HG02870 (cell line): ENCODE data around the gene SUGCT.

Source experiments
- ATAC-seq: cut with Tn5 transposase; IDR thresholded peaks from one replicate; pipeline ENCODE4 v1.9.1; 2021; ENCODE audit warnings: mild to moderate bottlenecking, moderate library complexity; ENCODE audit not compliant: unreplicated experiment

The SUGCT gene

DNA sequence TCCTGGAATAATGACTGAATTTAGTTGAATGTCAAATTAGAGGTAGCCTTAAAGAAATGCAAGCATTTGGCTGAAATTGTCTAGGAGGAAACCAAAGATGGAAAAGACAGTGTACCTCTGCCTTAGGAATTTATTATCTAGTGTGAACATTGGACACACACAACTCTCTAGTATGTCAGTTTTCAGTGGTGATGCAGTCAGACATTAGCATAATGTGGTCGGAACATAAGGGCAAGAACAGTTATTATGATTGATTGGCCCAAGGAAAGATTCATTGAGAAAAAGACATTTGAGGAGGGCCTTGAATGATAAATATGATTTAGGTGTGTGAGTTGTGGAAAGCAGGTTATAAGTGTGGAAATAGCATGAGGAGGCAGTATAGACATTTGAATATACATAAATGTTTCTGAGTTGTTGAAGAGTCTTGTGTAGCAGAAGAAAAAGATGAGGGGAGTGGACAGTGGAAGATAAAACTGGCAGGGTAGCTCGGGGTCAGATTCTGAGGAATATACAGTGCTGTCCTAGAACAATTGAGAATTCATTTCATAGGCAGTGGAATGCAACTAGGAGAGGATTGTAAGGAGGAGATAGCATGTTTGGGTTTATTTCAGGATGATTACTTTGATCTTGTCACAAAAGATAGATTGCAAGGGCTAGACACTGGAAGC, 414.7 kb downstream of the SUGCT start:
- no peak for ATAC-seq

DNA sequence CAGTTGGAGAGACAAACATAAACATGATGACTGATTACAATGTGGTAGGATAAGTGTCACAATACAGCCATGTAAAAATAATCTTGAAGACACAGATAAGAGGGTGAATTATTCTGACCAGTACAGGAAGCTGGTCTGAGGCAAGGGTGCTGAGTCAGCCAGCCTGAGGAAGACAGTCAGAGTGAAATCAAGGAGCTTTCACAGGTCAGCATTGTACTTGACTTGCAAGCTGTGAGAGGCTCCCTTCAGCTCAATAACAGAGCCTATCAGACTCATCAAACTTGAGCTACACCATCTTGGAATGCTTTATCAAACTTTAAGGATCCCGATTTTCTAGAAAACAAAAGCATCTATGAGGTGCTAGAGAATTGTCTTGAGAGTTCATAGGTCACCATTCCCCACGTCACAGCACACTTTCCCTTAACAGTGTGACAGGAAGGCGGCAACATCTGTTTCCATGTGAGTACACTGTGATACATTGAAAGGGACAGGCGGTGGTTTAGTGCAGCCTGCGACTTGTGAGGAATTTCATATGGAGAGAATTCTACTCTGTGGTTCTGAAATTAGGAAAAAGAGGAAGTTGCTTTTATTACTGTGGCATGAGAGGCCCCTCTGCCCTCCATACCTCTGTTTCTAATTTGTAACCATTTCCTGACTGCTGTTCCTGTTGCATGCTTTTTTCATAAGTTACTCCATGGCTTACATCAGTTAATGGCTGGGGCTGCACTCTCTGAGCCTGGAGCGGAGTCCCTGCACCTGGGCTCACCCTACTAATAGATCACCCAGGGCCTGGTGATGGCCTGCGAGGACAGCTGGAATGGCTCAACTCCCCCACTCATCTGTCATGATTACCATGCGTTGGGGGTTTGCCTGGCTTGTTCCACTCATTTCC, 417.1 kb downstream of the SUGCT start:
- ATAC-seq: peak; percentile 86

DNA sequence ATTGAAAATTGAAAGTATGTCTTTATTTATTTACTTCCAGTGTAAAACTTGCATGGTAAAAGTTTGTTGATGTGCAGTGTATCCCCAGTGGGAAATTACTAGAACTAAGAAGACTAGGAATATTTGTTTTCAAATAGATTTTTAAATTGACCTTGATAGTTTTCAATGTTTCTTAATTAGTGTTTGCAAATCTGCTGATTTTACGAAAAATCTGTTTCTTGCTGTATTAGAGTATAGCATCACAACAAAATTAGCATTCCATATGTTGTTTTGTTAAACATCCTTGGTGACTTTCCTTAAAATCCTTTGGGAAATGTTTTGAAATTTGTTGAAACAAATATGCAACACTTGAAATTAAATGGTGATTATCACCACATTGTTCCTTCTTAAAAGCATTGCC, 425.9 kb downstream of the SUGCT start:
- ATAC-seq: no peak

DNA sequence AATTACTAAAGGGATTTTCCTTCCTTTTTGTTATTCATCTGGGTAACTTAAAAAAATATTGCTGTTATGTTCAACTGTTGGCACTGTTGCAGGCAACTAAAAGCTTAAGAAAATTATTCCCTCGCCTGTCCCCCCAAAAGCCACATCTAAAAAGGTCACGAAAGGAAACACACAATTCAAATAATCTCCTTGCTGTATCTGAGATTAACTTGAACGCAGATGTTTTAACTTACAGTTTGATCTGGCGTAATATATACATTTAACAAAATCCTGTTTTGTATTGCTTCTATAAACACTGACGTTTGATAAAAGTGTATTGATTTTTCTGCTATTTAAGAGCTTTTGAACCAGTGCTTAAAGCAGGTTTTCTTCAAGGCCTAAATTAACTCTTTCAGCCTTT, 432.1 kb downstream of the SUGCT start:
- no peak for ATAC-seq

DNA sequence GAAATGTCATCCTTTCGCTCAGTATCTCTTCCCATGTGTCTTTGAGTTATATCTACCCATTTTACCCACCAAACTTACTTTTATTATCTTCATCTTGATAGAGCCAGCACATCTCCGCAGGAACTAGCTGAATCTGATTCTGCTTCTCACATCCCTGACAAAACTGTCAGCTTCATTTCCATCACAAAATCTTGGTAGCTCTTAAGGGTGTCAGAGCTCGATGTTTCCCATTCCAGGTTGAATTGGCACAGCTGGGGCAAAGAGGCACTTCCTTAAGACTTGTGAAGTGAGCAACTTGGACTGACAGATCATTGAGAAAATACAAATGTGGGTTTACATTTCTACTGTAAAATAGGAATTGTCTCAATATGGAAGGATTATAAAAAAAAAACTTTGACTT, 434.5 kb downstream of the SUGCT start:
- ATAC-seq: no peak

DNA sequence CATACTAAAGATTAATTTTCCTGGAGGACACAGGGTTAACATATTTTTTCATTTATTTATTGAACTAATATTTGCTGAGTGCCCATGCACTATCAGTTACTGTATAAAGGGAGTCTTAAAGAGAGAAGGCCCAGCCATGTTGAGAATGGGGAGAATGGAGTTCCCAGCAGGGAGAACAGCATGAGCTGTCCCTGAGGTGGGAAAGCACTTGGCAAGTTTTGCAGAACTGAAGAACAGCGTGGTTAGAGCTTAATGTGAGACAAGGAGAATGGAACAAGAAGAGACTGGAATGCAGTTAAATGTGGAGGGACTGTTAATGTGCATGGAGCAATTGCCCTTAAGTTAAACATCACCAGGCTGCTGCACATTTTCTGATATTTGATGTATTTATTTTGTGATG, 435.4 kb downstream of the SUGCT start:
- ATAC-seq: no peak

DNA sequence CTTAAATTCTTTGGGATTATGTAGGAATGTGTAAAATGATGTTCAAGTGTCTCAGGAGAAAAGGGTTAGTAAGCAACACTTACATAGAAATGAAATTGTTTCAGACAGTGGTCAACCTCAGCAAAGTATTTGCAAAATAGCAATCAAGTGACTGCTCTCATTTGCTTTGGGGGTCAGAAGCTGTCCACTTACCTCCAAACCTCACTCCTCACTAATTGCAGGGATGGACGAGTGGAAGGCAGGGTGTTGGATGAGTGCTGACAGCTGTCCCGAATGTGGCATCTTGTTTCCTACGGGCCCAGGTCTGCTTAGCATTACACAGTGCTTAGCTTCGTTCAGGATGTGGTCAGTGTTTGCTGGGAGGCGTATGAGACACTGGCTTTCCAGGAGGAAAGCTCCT, 437.0 kb downstream of the SUGCT start:
- no peak for ATAC-seq

DNA sequence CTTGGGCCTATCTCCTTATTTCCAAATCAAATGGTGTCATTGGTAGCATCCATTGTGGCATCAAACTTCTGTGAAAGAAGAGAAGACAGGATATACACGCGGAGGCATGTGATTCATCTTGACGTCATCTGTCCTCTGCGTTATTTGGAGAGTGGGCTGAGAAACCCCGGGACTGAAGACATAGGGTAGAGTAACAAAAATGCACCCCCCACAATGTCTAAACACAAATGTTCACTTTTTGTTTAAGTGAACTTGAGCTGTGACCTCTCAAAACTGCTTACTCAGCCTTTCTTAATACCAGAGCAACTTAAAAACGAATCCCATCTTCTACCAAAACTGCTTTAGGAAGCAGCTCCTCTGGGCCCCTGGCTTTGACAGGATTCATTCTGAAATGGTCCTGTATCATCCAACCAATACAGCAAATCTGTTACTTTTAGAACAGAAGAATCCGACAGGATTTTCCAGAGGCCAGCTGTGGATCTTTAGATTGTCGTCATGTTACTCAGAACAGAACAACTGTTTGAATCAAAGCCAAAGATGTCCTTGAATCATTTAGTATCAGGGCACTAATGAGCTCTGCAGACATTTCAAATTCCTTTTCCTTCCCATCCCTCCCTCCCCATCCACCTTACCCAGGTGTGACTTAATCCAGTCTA, 438.1 kb downstream of the SUGCT start:
- ATAC-seq: no peak

DNA sequence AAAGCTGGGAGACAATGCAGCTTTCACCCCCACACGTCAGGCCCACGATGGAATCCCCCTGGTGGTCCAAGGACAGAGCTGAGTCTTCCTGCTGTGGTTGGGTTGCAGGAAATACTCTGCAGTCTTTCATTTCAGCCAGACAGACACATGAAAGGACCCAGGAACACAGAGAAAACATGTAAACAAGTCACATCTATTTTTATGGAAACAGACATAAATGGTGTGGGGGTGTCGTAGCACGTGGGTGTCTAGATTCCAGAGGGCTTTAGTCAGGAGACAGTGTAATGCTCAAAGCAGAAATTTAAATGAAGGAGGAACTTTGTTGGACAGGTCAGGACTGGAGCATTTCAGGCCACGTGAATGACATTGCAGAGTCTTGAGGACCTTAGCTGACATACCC, 444.6 kb downstream of the SUGCT start:
- no peak for ATAC-seq

DNA sequence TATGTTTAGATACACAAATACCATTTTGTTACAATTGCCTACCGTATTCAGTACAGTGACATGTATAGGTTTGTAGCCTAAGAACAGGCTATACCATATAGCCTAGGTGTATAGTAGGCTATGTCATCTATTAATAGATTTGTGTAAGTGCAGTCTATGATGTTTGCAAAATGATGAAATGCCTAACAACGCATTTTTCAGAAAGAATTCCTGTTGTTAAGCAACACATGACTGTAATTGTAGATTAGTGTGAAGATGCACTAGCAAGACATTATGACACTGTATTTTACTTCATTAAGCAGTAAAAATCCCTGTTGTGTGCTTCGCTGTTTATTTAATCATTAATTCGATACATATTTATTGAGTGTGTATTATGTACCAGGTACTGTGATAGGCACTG, 446.0 kb downstream of the SUGCT start:
- ATAC-seq: no peak

DNA sequence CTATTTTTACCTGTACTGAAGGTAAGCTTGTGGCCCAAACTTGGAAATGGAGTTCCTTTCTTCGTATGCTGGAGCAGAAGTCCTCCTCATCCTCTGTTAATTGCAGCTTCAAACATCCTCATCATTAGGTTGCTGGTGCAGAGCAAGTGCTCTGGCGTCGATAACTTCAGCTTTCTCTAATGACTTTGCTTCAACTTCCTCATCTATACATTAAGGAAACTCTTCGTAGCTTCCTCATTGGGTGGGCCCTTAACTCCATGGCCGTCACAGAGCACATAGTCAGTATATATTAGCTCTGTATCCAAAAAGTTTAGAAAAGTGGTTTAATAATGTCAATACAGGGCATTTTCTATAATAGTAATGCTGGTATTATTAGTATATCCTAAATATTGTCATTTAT, 447.7 kb downstream of the SUGCT start:
- ATAC-seq: no peak

DNA sequence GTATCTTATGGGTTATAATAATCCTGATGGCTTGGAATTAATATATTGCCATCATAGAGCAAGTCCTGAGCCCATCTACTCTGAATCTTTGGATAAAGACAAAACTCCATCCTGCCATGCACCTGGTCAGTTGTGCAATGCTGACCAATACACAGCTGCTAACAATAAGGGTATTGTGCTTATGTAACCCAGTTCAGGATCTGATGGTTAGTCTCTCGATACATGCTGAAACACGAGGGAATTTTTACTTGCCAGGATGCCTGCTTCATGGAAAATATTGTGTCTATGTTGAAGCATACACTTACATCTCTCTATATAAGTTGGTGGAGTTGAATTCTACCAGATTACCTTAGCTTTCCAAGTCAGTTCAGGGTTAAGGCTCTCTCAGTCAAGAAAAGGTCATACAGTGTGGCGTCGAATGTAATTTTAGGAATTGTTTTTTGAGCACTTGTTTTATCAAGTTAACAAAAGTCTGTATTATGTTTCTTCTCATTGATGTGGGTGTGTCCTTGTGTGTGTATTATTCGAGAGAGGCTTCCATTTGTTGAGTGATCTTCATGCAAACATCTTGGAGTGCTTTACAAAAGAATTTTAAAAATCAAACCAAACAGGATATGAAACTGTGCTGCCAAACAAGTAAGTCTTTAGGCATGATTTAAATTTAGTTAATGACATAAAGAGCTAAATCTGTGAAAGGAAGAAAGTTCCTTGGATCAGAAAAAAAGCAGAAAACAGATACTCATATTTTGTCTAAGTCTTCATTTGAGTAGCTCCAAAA, 449.1 kb downstream of the SUGCT start:
- ATAC-seq: no peak

DNA sequence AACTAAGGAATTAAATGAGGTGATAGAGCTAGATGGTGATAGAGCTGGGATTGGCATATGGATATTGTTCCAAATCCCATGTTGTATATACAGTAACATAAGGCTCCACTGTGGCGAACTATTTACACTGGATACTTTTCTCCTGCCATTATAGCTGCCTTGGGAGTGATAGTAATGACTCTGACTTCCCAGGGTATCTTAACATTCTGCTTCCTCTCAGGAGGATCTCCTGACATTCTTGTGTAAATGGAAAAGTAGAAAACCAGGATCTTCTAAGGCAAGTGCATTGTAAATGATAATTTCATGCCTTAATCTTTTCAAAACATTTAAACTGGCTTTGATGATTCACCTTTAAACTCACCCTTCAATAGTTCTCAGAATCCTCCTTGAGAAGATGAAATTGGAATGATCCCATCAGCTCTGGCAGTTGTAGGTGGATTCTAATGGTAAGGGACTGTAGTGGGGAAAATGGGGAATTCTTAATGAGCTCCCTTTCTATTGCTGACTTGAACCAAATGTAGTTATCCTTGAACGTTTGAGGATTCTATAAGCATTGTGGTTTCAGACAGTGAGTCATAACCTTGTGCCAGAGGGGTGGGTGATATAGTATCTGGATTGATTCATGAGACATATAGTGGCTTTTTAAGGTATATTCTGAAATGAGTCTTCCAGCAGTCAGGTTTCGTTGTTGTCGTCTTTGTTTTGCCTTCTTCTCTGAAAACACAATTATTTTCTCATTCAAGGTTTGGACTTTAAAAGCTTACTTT, 450.0 kb downstream of the SUGCT start:
- ATAC-seq: no peak

DNA sequence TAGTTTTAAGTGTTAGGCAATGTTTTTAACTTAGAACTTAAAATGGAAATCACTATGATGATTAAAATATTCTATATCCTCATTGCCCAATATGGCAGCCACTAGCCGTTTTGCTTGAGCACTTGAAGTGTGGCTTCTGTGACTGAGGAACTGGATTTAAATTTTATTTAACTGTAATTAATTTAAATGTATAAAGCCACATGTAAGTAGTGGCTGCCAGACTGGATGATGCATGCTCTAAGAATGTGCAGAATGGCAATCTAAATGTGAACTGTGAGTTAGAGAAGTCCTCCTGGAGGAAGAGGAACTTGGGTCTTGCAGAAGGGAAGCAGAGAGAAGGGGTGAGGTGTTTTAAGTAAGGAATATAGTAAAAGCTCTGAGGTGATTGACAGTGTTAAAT, 451.4 kb downstream of the SUGCT start:
- no peak for ATAC-seq

DNA sequence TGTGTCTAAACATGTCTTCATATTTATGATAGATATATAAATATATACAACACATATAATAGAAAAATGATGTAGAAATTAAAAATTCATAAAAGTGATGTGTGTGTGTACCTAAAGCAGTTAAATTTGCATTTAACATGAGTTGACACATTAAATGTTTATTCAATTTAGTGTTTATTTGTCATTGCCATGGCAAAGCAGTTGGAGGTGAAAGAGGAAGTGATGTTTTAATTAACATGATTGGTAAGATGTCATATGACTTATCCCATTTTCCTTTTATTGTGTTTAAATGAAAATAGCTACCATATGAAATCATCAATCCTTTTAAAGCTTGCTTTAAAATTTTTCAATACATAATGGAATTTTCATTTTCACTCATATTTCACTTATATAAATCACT, 452.6 kb downstream of the SUGCT start:
- no peak for ATAC-seq

DNA sequence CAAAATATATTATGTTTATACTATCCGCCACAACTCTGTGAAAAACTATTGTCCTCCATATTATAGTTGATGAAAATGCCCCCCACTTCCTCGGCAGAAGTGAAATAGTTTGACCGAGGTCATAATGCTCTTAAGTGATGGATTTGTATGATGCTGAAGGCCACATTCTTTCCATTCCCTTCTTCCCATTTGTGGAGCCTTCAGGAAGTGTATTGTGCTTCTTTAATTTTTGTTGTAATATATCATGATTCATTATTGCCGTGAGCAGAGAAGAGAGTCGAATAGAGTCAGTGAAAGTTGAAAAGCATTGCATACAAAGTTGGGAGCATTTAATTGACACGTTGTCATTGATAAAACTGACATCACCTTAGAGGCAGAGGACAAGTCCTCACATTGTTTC, 460.3 kb downstream of the SUGCT start:
- no peak for ATAC-seq

DNA sequence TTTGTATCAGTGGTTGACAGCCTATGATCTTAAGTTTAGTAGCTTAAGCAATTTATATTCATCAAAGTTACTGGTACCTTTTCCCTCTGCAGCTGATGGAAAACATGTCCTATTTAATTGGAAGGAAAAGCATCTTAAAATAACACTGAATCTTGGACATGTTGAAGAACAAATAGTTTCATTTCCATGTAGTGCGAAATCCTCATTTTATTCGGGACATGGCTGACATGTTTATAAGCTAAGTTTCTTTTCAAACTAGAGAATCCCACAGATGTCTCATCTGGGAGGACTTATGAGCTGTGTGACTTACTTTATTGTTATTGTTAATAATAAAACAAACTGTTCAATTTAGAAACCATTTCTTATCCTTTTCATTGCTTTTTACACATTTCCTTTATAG, 461.0 kb downstream of the SUGCT start:
- no peak for ATAC-seq

DNA sequence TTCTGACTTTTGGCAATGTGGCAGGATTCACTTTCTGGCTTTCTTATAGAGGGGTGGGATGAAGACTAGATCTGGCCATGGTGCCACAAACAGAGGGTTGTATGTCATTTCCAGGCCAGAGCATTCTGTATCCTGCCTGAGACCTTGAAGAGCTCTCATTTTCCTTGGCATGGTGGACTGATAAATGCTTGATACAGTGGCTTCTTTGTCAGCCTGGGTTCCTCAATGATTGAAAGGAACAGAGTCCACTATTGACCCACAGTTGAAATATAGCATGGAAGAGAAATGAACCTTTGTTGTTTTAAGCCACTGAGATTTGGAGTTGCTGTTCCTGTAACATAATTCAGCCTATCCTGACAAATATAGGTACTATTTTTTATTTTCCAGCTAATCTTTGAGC, 462.7 kb downstream of the SUGCT start:
- no peak for ATAC-seq

DNA sequence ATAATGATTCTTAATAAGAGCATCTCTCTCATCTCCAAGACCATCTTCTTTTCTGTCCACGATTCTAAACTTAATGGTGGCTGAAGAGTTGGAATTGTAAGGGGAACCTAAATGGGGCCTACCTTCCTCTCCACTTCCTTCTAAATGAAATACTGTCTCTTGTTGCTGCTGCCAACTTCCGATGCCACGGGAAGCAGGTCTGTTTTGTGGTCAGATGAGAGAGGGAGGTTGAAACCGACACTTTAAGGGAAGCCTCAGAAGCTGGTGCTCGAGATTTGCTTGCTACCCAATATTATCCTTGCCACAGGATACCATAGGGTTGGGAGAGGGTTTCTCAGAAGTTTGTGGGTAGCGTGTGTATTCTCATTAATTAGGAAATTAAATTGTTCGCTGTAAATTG, 464.1 kb downstream of the SUGCT start:
- no peak for ATAC-seq

DNA sequence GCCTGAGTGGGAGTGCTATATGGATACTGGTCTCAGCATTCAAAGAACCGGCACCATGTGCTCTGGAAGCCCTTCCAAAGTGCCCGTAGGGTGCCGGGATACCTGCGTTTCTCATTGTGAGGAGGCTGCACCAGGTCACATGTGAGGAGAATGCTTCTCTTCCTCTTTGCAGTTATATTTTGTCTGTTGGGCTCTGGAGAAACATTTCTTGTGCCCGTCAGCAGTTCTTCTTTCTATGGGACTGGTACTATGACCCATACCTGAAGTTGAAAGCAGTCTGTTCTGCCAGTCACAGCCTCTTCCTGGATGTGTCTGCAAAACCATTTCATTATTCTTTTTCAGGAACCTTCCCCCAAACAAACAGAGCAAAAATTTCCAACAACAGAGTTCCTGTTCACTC, 465.0 kb downstream of the SUGCT start:
- no peak for ATAC-seq
